Common myeloid progenitor, CD34-positive (primary cell): ENCODE measurements around the gene KIAA0232.

Source experiments
- CTCF ChIA-PET: fragments of 350-600 bp; sonication (Branson Sonifier 250); formaldehyde crosslinking; loops from one replicate; lab custom pipeline; 2021; ENCODE audit warnings: antibody characterized with exemption; lab: Charles Lee
- POLR2A ChIA-PET: fragments of 350-600 bp; sonication (Branson Sonifier 250); formaldehyde crosslinking; loops from one replicate; lab custom pipeline; 2021; ENCODE audit warnings: antibody characterized with exemption; lab: Charles Lee
- DNase-seq, 3 donors: peaks; one replicate each; pipeline versions ENCODE4 v3.0.0 to v3.0.0-alpha.2; 2013
- H3K27ac ChIP-seq, 2 experiments: 1 replicate in 1 of 2; 2 replicates in 1 of 2; pipeline ENCODE4 v1.7.0; 2013; ENCODE audit warnings: inconsistent platforms in 2 of 2, low read length in 2 of 2, mild to moderate bottlenecking in 2 of 2, low read depth in 1 of 2, moderate library complexity in 1 of 2; ENCODE audit not compliant: severe bottlenecking in 2 of 2, insufficient read depth in 1 of 2, poor library complexity in 1 of 2
- H3K27me3 ChIP-seq, 5 experiments: replicated peaks in 2 of 5; 1 replicate in 3 of 5; 2 replicates in 2 of 5; pipeline versions ENCODE4 v1.6.1 to v1.7.0; 2013; ENCODE audit warnings: low read length in 4 of 5, mild to moderate bottlenecking in 2 of 5, moderate library complexity in 2 of 5, inconsistent platforms in 1 of 5; ENCODE audit not compliant: insufficient read depth in 5 of 5, control insufficient read depth in 4 of 5
- H3K36me3 ChIP-seq, 4 experiments: 1 replicate in 2 of 4; 2 replicates in 2 of 4; pipeline versions ENCODE4 v1.6.1 to v1.7.0; 2013; ENCODE audit warnings: low read length in 3 of 4, control low read depth in 1 of 4, mild to moderate bottlenecking in 1 of 4; ENCODE audit not compliant: control insufficient read depth in 4 of 4, insufficient read depth in 4 of 4
- H3K4me1 ChIP-seq, 4 experiments: 1 replicate in 3 of 4; 2 replicates in 1 of 4; pipeline versions ENCODE4 v1.6.1 to v1.7.1; 2013; ENCODE audit warnings: low read length in 3 of 4, mild to moderate bottlenecking in 3 of 4, control low read depth in 1 of 4, inconsistent platforms in 1 of 4, moderate library complexity in 1 of 4; ENCODE audit not compliant: control insufficient read depth in 4 of 4, insufficient read depth in 4 of 4; ENCODE audit errors: control extremely low read depth in 1 of 4
- H3K4me3 ChIP-seq, 7 experiments: 1 replicate in 4 of 7; 2 replicates in 3 of 7; pipeline versions ENCODE4 v1.5.1 to v1.7.0; 2013; ENCODE audit warnings: mild to moderate bottlenecking in 7 of 7, low read length in 6 of 7, moderate library complexity in 6 of 7, inconsistent platforms in 2 of 7, low read depth in 2 of 7, control low read depth in 1 of 7; ENCODE audit not compliant: insufficient read depth in 4 of 7, control insufficient read depth in 1 of 7; ENCODE audit errors: extremely low read depth in 1 of 7
- H3K9me3 ChIP-seq, 5 experiments: 1 replicate in 4 of 5; 2 replicates in 1 of 5; pipeline versions ENCODE4 v1.6.1 to v1.7.1; 2013; ENCODE audit warnings: low read length in 4 of 5, mild to moderate bottlenecking in 2 of 5, inconsistent platforms in 1 of 5, low read depth in 1 of 5, moderate library complexity in 1 of 5; ENCODE audit not compliant: control insufficient read depth in 4 of 5, insufficient read depth in 2 of 5; ENCODE audit errors: control extremely low read depth in 1 of 5
- WGBS: methylation state at CpG from one replicate; pipeline ENCODE4 v1.1.5; 2013; ENCODE audit not compliant: insufficient coverage; 5-methylcytosine and 5-hydroxymethylcytosine counted together

The KIAA0232 gene

GRCh38 chr4:6916069-6916586 is 133.6 kb downstream of the KIAA0232 start:
- H3K9me3 ChIP-seq, result no peaks in the 10 kb centered on the region
- CTCF ChIA-PET, result interaction anchor here (0.9 to 1.3 kb wide), 5 partner anchors 14 to 81 kb away, joined by 3 to 4 read pairs (median 4); no protein-coding TSS in a partner anchor
- peak overlapping the region in 3 of 7 experiments; percentile 4 to 20 (median 4) for H3K4me3 ChIP-seq
- no peak for DNase-seq
- POLR2A ChIA-PET, result no interaction called here
- H3K36me3 ChIP-seq, result no peaks in the 10 kb centered on the region
- H3K27me3 ChIP-seq, result no peaks in the 10 kb centered on the region
- 97% methylated on average over 11 of the region's 12 CpGs for WGBS
- peak overlapping the region; percentile 61 to 74 for H3K27ac ChIP-seq
- peaks cover 19 to 87% (median 56%) of the 10 kb centered on the region in 4 experiments for H3K4me1 ChIP-seq

- ChIA-PET POLR2A (no interaction called here), CTCF (interaction anchor here (0.6 to 1.6 kb wide), 9 partner anchors 10 to 149 kb away, joined by 3 to 9 read pairs (median 4); no protein-coding TSS in a partner anchor)
- Histone ChIP-seq H3K9me3 (no peaks in the 10 kb centered on the region), H3K4me1 (peaks cover 19 to 83% (median 51%) of the 10 kb centered on the region in 4 experiments), H3K4me3 (peak overlapping the region in 3 of 7 experiments; percentile 17 to 28 (median 20)), H3K27ac (peak overlapping the region; percentile 27 to 74), H3K36me3 (peaks cover 0 to under 1% (median 0%) of the 10 kb centered on the region in 4 experiments), H3K27me3 (no peaks in the 10 kb centered on the region)
- WGBS, result 54% methylated on average over 14 of the region's 15 CpGs
- peak; percentile 64 to 95 (median 90) for DNase-seq
Measured at GRCh38 chr4:6916587-6917460, 134.3 kb downstream of the KIAA0232 start.

DNA sequence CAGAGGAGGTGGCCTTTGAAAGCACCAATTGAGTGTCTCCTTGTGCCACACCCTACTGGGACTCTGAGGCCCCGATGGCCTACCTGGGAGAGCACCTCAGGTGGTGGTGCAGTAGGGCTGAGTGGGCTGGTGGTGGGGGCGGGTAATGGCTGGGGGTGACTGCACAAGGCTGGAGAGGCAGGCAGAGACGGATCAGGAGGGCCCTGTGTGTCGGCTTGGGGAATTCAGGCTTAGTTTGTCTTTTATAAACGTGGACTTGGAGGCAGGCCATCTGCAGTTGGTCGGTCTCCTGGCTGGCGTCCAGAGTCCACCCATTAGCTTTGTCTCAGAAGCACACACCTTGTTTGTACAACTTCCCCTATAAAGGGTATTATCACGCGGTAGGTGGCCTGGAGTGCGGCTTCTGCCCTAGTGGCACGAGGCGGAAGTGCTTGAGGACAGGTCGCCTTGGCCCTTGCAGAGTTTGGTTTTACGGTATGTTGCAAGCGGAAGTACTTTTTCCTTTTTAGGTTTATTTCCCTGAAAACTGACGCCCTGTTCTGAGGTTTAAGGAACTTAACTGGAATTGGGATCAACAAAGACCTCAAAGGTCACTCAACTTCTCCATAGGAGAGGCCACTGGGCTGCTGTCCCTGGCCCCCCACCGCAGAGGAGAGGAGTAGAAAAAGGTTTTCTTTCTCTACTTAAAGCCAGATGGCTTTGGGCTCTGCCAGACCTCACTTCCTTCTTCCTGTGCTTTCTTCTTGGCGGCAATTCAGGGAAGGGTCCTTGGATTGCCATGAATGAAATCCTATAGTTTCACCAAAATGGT is 135.1 kb downstream of the KIAA0232 start:
- peaks cover 19 to 79% (median 48%) of the 10 kb centered on the region in 4 experiments for H3K4me1 ChIP-seq
- H3K36me3 ChIP-seq, result peaks cover 0 to 9% (median 0%) of the 10 kb centered on the region in 4 experiments
- H3K27ac ChIP-seq, result peak overlapping the region; percentile 27 to 74
- DNase-seq, result peak; percentile 77 to 93 (median 91)
- 28% methylated on average over 12 of the region's 18 CpGs for WGBS
- H3K4me3 ChIP-seq, result peak overlapping the region in 3 of 7 experiments; percentile 17 to 35 (median 28)
- no peaks in the 10 kb centered on the region for H3K27me3 ChIP-seq
- no peaks in the 10 kb centered on the region for H3K9me3 ChIP-seq
- ChIA-PET POLR2A (no interaction called here), CTCF (interaction anchor here (0.8 to 1.6 kb wide), 8 partner anchors 9 to 44 kb away, joined by 3 to 9 read pairs (median 4); no protein-coding TSS in a partner anchor)

DNA sequence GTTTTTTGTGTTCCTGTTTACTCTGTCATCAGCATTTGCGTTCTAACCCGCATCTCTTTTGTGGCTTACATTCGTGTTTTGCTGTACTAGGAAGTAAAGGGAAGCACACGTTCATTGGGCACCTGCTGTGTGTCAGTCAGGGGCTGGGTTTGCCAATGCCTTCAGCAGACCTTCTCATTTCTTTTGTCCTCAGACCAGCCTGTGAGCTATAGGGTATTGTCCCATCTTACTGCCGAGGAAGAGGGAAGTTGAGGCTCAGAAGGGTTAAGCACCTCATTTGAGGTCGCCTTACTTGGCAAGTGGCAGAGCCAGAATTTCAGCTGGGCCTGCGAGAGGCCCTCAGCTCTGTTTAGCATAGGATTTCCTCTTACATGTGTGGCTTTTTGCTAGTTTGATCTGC is 135.8 kb downstream of the KIAA0232 start:
- Histone ChIP-seq H3K27ac (peak overlapping the region; percentile 22 to 74), H3K4me1 (peaks cover 19 to 73% (median 47%) of the 10 kb centered on the region in 4 experiments), H3K27me3 (no peaks in the 10 kb centered on the region), H3K9me3 (no peaks in the 10 kb centered on the region), H3K4me3 (peak overlapping the region in 1 of 7 experiments; percentile 35), H3K36me3 (peaks cover 0 to 13% (median 2%) of the 10 kb centered on the region in 4 experiments)
- ChIA-PET CTCF (interaction anchor here (0.8 to 1.3 kb wide), 3 partner anchors 11 to 73 kb away, joined by 3 to 4 read pairs (median 3); no protein-coding TSS in a partner anchor), POLR2A (no interaction called here)
- peak in 2 of 3 donors; percentile 60 to 73 for DNase-seq
- 9% methylated on average over 7 of the region's 7 CpGs for WGBS

- Histone ChIP-seq H3K36me3 (peaks cover 3 to 29% (median 16%) of the 10 kb centered on the region in 4 experiments), H3K4me1 (peaks cover 18 to 70% (median 37%) of the 10 kb centered on the region in 4 experiments), H3K27ac (no peak overlapping the region), H3K27me3 (no peaks in the 10 kb centered on the region), H3K4me3 (no peak overlapping the region), H3K9me3 (no peaks in the 10 kb centered on the region)
- WGBS, result 67% methylated on average over 3 of the region's 3 CpGs
- DNase-seq, result no peak
- ChIA-PET POLR2A (no interaction called here), CTCF (no interaction called here)
Measured at GRCh38 chr4:6920171-6920570, 137.6 kb downstream of the KIAA0232 start.

DNA sequence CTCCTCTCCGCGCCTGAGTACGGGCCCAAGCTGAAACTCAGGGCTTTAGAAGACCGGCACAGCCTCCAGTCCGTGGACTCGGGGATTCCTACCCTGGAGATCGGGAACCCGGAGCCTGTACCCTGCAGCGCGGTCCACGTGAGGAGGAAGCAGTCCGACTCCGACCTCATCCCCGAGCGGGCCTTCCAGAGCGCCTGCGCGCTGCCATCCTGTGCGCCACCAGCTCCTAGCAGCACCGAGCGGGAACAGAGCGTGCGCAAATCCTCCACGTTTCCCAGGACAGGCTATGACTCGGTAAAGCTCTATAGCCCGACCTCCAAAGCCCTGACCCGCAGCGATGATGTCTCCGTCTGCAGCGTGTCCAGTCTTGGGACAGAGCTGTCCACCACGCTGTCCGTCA is 141.0 kb downstream of the KIAA0232 start:
- H3K9me3 ChIP-seq, result no peaks in the 10 kb centered on the region
- no peak overlapping the region for H3K4me3 ChIP-seq
- H3K27ac ChIP-seq, result no peak overlapping the region
- no peaks in the 10 kb centered on the region for H3K27me3 ChIP-seq
- POLR2A ChIA-PET, result no interaction called here
- WGBS, result 99% methylated on average over 32 of the region's 32 CpGs
- H3K4me1 ChIP-seq, result peaks cover 7 to 70% (median 29%) of the 10 kb centered on the region in 4 experiments
- H3K36me3 ChIP-seq, result peaks cover 3 to 51% (median 16%) of the 10 kb centered on the region in 4 experiments
- CTCF ChIA-PET, result interaction anchor here (1.1 kb wide), 1 partner anchor 13 kb away, joined by 4 read pairs; no protein-coding TSS in a partner anchor
- no peak for DNase-seq
